HG03139 (cell line): ENCODE data around the gene FOXRED2.
"Not testable (repeated sequence)": the region's sequence is repeated elsewhere in the genome, so short reads cannot be mapped to it uniquely, and the experiment has no call there.

Experiments used
- ATAC-seq: cut with Tn5 transposase; IDR thresholded peaks from one replicate; pipeline ENCODE4 v1.9.1; 2021; ENCODE audit not compliant: unreplicated experiment

FOXRED2 gene

DNA sequence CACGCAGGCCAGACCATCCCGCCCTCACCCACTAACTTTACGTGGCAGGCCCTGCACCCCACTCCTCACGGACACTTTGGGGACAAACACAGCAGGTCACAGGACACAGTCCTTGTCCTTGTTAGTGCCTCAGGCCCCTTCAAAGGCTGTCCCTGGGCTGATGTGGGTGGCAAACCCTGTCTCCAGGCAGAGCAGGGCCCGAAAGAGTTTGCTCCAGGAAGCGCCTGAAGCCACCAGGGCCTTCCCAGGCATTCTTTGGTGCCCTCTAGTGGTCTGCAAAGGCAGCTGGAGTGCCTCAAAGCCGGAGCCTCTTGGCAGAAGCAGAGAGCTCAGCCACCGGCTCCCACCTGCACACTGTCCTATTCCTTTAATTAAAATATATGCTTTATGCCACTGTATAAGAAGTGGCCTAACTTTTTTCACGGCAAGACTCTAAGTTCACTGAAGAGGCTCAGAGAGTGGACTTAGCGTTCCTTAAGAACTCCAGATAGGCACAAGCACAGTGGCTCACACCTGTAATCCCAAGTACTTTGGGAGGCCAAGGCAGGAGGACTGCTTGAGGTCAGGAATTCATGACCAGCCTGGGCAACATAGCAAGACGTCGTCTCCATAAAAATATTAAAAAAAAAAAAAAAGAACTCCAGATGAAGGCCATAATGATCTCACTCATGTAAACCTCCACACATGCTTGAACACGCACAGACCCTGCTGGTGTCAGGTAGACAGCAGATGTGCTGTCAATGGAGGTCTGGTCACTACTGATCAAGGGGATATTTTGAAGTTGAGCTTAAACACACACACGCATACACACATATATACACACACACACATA is 36.5 kb downstream of the FOXRED2 start:
- ATAC-seq = no peak

DNA sequence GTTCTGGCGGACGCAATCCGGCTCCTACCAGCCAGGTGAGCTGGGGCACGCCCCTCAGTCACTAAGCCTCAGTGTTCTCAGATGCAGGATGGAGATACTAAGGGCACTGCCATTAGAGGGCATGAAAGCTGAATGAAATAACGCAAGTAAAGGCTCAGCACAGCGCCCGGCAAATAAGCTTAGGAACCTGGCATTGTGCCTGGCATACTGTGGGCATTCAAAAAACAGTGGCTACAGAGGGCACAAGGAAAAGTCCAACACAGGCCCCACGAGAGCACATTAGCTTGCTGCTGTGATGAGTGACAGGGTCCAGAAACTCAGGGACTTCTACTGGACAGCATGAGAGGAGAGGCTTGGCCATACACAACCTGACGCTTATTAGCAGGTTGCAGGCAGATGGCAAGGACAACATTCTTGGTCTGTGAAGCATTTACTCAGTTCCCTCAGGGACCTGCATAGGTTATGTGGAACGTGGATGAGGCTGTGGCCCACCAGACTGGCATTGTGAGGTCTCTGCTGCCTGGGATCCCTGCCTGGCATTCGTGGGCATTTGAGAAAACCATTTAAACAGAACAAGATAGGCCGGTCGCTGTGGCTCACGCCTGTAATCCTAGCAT is 37.6 kb downstream of the FOXRED2 start:
- no peak for ATAC-seq

DNA sequence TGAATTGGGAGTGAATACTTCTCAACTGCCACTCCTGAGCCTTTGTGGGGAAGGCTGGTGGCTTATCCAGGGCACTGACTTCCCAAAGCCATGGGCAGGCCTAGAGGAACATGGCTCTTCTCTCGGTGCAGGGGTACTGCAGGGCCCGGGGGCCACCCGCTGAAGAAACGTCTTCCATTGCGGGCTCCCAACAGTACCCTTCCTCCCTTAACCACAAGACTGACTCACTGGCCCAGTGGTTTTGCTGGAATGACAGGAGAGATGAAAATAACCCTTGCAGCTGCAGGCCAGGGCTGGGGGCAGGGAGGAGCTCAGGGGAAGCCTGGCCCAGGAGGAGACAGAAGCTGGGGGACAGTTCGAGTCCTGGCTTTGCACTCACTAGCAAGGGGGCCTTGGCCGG is 38.9 kb downstream of the FOXRED2 start:
- no peak for ATAC-seq

DNA sequence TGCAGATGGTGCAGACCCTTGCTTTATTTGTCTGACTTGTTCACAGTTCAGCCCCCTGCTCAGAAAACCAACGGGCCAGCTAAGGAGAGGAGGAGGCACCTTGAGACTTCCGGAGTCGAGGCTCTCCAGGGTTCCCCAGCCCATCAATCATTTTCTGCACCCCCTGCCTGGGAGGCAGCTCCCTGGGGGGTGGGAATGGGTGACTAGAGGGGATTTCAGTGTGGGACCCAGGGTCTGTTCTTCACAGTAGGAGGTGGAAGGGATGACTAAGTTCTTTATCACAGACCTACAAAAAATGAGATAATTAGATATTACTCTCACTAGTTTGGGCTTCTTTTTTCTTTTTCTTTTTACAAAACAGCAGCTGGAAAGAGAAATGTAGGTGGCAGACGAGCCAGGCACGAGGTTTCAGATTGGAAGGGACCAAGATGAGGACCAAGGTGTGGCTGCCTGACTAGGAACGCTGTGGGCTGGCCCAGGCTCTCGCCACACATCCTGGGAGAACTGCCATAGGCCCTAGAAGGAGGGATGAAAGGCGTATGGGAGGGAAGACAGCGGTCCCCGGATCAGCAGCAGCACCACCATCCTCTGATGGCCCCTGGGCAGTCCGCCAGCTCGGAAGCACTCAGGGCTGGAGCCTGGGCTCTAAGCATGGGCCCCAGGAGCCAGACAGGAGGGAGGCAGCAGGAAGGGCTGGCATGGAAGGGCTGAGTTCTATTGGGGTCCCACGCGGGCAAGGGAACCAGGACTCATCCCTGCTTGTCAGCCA is 39.6 kb downstream of the FOXRED2 start:
- ATAC-seq = no peak

DNA sequence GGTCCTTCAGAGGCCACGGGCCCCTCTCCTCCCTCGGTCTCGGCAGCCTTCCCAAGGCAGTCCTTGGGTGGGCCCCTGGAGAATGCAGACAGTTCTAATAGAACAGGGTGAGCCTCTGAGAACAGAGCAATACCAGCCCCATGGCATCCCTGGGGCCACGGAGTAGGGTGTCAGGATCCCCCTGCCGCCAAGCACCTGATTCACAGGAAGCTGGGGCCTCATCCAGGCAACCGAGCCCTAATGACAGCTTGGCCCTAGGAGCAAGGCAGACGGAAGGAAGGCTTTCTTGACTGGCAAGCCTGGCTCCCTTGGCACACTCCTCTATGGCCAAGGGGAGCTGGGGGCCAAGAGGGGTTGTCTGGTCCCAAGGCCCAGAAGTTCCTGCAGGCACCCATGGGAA is 40.6 kb downstream of the FOXRED2 start:
- no peak for ATAC-seq

DNA sequence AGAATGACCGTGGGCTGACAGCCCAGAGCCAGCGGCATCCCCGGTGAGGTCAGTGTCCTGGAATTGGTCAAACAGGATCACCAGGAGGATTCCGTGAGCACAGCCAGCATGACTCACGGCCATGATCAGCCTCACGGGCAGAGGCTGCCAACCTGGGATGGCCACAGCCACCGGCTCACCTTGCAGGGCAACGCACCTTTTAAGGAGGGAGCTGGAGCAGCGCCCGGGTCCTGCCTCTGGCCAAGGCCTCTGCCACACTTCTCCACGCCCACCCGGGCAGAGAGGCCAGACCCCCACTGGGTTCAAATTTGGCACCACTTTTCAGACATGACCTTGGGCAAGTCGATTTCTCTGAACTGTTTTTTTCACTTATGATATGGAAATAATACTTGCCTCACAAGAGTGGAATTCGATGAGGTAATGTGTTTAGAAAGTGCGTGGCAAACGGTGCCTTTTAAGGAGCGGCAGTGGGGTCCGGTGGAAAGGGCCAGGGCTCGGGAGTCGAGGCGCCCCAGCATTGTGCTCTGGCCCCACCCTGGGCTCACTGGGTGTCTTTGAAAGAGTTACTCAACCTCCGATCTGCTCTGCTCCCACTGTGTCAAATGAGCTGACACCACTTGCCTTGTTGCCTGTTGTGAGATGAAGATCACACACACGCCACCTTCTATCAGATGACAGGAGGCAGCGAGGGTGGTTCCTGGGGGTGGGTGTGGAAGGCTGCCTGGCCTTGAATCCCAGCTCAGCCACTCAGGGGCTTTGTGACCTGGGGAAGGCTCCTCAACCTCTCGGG is 41.4 kb downstream of the FOXRED2 start:
- no peak for ATAC-seq

DNA sequence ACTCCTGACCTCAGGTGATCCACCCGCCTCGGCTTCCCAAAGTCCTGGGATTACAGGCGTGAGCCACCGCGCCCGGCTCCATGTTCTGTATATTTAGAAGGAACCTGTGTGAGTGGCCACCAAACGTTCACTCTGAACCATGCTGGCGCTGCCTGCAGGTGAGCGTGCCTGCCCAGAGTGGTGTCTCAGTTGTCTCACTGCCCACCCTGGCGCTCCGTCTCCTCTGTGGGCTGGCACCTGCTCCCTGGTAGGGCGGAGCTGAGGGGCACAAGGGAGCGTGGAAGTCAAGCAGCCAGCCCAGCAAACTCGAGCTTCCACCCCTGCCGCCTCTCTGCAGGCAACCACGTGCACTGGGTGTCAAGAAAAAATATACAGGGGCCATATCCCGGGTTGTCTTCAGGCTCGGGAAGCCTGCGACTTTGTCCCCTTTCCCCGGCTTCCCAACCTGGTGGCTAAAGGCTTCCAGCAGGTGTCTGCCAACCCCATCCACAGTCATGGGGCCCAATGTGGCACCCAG is 42.1 kb downstream of the FOXRED2 start:
- no peak for ATAC-seq

DNA sequence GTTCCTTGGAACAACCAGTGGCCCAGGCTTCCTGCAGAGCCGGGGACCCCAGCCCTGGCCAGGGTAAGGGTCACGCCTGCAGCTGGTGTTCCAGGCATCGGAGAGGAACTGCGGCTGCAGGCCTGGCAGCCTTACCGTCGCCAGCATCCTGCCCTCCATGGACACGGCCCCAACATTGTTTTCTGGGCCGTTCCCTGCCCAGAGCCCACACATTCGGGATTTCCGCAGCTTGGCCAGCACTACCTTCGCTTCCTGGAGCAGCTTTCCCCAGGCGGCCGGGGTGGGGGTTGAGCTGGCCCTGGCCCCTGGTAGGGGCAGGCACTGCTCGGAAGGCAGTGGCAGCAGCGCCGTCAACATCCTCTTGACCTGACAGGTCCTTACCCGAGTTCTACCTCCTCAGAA is 43.1 kb downstream of the FOXRED2 start:
- ATAC-seq = no peak

DNA sequence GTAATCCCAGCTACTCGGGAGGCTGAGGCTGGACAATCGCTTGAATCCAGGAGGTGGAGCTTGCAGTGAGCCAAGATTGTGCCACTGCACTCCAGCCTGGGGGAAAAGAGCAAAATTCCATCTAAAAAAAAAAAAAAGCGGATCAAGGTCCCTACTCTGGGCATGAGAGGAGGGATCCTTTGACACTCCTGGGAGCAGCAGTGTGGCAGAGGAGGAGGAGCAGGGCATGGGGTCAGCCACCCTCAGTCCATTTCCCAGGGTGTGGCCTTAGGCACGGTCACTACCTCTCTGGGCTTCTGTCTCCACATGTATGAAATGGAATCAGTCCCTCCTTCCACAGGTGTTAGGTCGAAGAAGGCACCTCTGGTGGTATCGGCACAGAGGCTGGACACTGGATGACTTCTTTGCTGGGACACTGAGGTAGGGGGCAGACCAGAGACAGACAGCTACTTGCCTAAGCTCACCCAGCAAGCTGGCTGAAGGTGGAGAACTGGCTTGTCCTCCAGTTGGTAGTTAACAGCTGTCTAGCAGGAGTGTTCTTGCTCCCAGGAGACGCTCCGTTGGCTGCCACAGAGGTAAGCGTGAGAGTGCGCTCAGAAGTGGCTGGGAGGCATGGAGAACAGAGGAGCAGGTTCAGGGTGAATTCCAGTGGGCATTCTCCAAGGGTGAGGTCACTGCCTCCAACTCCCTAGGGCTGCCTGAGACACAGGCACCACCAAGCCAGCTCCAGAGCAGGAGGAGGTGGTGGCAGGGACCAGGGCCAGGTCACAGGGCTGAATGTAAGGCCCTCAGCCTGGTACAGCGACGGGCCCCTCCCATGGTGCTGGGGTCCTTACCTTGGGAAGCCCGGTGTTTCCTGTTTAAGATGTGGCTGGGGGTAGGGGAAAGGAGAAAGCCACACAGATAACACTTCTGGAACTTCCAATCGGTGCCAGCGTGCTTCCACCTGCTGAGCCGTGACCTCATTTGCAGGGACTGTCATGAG is 44.9 kb downstream of the FOXRED2 start:
- no peak for ATAC-seq

DNA sequence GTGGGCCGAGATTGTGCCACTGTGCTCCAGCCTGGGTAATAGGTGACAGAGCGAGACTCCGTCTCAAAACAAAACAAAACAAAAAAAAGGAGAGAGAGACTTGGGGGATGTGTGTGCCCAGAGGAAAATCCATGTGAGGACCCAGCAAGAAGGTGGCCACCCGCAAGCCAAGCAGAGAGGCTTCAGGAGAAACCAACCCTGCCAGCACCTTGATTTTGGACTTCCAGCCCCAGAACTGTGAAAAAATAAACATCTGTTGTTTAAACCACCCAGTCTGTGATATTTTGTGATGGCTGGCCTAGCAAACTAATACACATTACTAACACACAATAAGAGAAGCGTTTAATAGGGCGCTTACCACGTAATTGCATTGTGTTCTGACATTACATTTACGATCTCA is 46.6 kb downstream of the FOXRED2 start:
- ATAC-seq = no peak

DNA sequence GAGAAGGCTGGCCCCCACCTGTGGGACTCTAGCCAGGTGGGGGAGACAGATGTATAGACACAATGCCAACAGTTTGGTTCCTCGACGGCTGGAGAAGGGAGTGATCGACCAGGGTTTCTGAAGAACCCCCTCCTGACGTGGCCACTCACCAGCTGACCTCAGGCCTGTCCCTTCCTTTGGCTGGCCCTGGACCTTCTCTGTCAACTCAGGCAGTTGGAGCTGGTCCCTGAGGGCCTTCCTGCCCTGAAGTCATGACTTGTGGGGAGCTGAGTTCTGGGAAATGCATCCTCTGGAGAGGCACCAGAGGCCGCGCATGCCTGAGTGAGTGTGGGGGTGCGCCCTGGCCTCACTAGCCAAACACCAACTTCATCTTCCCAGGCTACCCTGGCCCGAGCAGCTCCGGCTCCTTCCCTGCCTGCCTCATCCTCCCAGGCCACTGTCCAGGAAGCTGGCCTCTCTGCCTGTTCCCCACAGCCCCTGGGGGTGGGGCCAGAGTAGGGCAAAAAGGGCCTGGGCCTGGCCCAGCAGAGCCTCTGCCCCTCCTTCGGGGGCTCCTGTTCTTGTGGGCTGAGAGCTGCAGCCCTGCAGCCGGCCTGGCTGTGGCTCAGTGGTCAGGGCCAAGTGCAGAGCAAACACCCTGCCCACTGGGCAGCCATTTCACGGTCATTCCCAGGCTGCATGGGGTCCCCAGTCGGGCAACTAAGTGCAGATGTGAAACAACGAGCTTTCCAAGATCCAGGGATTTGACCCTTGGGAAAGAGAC is 49.0 kb downstream of the FOXRED2 start:
- ATAC-seq = no peak

DNA sequence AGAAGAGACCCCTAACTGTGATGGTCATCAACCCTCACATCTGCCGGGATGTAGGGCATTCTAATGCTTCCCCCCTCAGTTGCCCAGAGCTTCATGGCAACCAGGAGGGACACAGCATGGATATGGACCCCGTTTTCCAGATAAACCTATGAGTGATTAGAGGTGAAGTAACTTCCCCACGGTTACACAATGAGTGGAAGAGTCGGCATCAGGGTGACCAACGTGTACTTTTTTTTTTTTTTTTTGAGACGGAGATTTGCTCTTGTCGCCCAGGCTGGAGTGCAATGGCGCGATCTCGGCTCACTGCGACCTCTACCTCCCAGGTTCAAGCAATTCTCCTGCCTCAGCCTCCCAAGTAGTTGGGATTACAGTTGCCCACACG is 50.4 kb downstream of the FOXRED2 start:
- no peak for ATAC-seq

DNA sequence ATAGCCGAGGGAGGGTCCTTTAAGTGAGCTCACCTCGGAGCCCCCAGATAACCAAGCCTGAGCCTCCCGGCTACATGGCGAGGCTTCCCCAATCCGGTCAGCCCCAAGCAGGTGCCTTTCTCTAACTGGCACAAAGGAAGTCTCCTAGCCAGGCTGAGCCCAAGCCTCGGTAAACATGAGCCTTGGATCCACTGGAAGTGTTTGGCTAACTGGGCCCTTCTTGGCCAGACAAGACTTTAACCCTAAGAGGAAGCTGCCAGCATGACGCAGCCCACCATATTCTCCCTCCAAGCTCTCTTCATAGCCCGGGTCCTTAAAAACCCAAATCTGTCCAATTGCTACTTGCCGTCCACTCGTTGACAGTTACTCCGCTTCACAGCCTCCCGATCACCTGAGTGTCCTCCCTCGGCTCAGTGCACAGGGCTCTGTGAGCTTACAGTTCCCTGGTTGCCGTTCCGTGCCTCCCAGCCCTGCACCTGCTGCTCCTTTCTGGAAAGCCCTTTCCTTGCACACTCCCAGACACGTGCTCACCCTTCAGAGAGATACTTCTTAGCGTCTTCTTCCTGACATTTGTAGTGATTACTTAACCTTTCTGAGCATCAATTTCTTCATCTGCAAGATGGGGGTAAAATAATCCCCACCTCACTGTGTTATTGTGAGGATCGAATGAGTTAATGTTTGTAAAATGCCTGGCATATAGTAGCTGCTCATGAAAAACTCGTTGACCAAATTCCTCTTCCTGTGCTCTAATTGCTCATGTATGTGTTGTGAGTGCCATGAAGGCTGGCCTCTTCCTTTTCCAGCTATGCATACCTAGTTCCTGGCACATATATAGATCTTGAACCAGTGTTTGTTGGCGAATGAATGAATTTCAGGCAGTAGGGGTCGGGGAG is 51.0 kb downstream of the FOXRED2 start:
- no peak for ATAC-seq

DNA sequence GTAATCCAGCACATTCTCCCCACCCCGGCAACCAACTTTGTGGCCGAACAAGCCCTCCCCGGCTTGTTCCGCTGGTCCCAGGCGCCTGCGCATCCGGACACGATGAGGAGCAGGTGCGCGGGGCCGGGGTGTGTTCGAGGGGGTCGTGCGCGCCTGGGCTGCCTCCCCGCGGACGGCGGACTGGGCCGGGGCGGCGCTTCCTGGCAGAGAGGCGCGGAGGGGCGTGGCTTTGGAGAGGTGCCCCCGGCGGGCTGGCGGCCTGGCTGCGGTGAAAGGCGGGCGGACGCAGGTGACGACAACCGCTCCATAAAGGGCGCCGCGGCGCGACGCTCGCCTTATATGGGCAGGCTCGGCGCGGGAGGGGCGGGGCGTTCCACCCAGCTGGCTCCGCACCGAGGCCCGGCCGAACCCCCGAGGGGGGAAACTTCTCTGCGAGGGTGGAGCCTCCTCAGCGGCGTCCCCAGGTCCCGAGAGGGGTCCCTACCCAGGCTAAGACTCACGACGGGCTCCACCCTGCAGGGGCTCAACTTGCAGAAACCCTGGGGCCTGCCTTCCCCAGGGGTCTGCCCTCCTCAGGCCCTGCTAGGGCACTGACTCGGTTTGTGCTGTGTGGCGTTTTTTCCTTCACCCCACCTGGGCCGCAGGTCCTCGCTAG is 51.8 kb downstream of the FOXRED2 start:
- peak; percentile 56 for ATAC-seq

DNA sequence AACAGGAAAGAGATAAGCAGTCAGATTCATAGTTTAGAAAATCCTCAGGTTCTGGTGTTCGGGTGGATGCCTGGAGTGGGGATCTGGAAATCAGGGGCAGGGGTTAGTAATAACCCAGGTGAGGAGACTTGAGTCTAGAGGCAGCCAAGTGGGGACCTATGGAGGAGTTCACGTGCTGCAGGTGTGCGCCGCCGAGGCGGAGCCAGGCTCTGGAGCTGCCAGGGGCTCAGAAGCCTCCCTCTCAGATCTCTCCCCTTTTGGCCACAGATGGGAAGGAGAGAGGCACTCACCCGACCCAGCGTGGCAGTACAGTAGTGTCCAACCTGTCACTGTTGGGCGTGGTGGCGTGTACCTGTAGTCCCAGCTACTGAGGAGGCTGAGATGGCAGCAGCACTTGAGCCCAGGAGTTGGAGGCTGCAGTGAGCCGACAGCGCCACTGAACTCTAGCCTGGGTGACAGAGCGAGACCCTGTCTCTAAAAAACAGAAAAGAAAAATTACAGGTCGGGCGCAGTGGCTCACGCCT is 52.9 kb downstream of the FOXRED2 start:
- no peak for ATAC-seq

DNA sequence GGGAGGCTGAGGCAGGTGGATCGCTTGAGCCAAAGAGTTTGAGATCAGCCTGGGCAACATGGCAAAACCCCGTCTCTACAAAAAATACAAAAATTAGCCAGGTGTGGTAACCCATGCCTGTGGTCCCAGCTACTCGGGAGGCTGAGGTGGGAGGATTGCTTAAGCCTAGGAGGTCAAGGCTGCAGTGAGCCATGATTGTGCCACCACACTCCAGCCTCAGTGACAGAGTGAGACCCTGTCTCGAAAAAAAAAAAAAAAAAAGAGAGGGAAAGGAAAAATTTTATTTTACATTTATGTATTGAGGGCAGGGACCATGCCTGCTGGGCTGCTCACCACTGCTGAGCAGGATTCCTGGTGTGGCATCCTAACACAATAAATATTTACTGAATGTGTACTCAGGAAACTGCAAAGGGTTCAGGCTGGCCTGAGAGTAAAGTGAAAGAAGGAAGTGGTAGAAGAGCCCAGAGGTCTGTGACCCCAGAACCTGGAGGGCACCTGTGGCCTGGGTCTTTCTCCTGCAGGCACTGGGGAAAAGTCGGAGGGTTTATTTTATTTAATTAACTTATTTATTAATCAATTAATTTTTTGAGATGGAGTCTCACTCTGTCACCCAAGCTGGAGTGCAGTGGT is 53.7 kb downstream of the FOXRED2 start:
- ATAC-seq = not testable (repeated sequence)
